Psoas muscle (tissue), 8 donors: ENCODE results near the gene ABR. TPM values are rescaled to one million over a fixed set of nuclear protein-coding genes. Genes with fewer than 3 reads are reported as not detected.

Experiments
- ATAC-seq, 4 donors: fragments of 200-7000 bp; cut with Tn5 transposase; one replicate each; pipeline ENCODE4 v1.9.1; 2020; ENCODE audit warnings: moderate library complexity in 3 of 4, mild to moderate bottlenecking in 2 of 4
- DNase-seq, 2 donors: peaks; one replicate each; pipeline ENCODE4 v3.0.0-alpha.2; 2020
- H3K27ac ChIP-seq: fragments of 200-600 bp; one replicate; pipeline ENCODE4 v1.8.0; 2022
- H3K27me3 ChIP-seq, 3 donors: fragments of 200-600 bp in 1 of 3; one replicate each; pipeline versions ENCODE4 v1.6.1 to v1.8.0; 2013 to 2022; ENCODE audit warnings: low read length in 2 of 3, mild to moderate bottlenecking in 2 of 3, moderate library complexity in 1 of 3; ENCODE audit not compliant: insufficient read depth in 3 of 3
- H3K36me3 ChIP-seq, 2 donors: fragments of 200-600 bp in 1 of 2; one replicate each; pipeline versions ENCODE4 v1.6.1 to v1.8.0; 2013 to 2022; ENCODE audit warnings: low read depth in 1 of 2, mild to moderate bottlenecking in 1 of 2, moderate library complexity in 1 of 2; ENCODE audit not compliant: insufficient read depth in 1 of 2
- H3K4me1 ChIP-seq: fragments of 200-600 bp; one replicate; pipeline ENCODE4 v1.8.0; 2022
- H3K4me3 ChIP-seq: fragments of 200-600 bp; one replicate; pipeline ENCODE4 v1.8.0; 2022; ENCODE audit warnings: mild to moderate bottlenecking
- H3K9me3 ChIP-seq: fragments of 200-600 bp; one replicate; pipeline ENCODE4 v1.8.0; 2022
- WGBS, 3 donors: extraction: QIAGEN DNeasy Blood & Tissue Kit; methylation state at CpG; one replicate each; pipeline versions ENCODE4 v1.1.6 to v1.1.7; 2013; 5-methylcytosine and 5-hydroxymethylcytosine counted together
- intact Hi-C, 2 donors: fragments of 100-400 bp; cut with DNase I; formaldehyde crosslinking; loops; one replicate each; pipeline versions ENCODE4 v1.11.0 to v1.14.2; 2022
- polyA plus RNA-seq, 3 donors: library from polyadenylated mRNA; stranded (reverse); fragments of 200-250 nt; gene quantifications; one replicate each; pipeline ENCODE4 v1.2.3, GENCODE V29; 2013
- total RNA-seq, 4 donors: library from RNA; stranded (reverse); fragmentation: NEBNext Ultra II Directional in 2 of 4; extraction: Animal tissue kit (Norgen Biotek cat#: 25700) in 2 of 4; gene quantifications; one replicate each; pipeline versions ENCODE4 v1.2.1 to v1.2.4, GENCODE V29; 2021 to 2023
- TF ChIP-seq, protein P1 (sequence below): fragments of 200-600 bp; IDR thresholded peaks from one replicate; pipeline ENCODE4 v1.8.0; 2022; ENCODE audit warnings: antibody characterized with exemption
- donor health status: healthy with polysubstance abuse.
- donor health status: DM: no; HTN: no; CAD: no; lungs with moderate emphysema.
- donor health status: Bipolar disorder and iron deficiency.
- donor health status: healthy.
- donor health status: DM: yes; HTN: yes; CAD: no.
- donor health status: DM: no; HTN: no; CAD: no.
- donor health status: DM: no; HTN: no; CAD: no.
- donor health status: DM: yes; HTN: yes; CAD: no.

ABR gene
- total and polyA plus RNA-seq, 7 donors = 5.8 to 25.4 (median 9.8) TPM

GRCh38 chr17:1179112-1179817, 516 bp downstream of the ABR start:
- intact Hi-C loops = no loop called here
- no peaks in the 10 kb centered on the region for H3K4me1 ChIP-seq
- H3K4me3 ChIP-seq = peak overlapping the region; percentile 69
- no peak overlapping the region for H3K27ac ChIP-seq
- DNase-seq = no peak
- no peaks in the 10 kb centered on the region for H3K36me3 ChIP-seq
- WGBS, 3 donors = 0 to 1% (median 0%) methylated on average over 39 to 69 of the region's 69 CpGs
- no peaks in the 10 kb centered on the region for H3K9me3 ChIP-seq
- TF ChIP-seq, protein P1, sequence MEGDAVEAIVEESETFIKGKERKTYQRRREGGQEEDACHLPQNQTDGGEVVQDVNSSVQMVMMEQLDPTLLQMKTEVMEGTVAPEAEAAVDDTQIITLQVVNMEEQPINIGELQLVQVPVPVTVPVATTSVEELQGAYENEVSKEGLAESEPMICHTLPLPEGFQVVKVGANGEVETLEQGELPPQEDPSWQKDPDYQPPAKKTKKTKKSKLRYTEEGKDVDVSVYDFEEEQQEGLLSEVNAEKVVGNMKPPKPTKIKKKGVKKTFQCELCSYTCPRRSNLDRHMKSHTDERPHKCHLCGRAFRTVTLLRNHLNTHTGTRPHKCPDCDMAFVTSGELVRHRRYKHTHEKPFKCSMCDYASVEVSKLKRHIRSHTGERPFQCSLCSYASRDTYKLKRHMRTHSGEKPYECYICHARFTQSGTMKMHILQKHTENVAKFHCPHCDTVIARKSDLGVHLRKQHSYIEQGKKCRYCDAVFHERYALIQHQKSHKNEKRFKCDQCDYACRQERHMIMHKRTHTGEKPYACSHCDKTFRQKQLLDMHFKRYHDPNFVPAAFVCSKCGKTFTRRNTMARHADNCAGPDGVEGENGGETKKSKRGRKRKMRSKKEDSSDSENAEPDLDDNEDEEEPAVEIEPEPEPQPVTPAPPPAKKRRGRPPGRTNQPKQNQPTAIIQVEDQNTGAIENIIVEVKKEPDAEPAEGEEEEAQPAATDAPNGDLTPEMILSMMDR = no peak
- peak; percentile 39 to 63 (median 53) for ATAC-seq
- H3K27me3 ChIP-seq = peaks cover 0 to 48% (median 3%) of the 10 kb centered on the region in 3 donors

DNA sequence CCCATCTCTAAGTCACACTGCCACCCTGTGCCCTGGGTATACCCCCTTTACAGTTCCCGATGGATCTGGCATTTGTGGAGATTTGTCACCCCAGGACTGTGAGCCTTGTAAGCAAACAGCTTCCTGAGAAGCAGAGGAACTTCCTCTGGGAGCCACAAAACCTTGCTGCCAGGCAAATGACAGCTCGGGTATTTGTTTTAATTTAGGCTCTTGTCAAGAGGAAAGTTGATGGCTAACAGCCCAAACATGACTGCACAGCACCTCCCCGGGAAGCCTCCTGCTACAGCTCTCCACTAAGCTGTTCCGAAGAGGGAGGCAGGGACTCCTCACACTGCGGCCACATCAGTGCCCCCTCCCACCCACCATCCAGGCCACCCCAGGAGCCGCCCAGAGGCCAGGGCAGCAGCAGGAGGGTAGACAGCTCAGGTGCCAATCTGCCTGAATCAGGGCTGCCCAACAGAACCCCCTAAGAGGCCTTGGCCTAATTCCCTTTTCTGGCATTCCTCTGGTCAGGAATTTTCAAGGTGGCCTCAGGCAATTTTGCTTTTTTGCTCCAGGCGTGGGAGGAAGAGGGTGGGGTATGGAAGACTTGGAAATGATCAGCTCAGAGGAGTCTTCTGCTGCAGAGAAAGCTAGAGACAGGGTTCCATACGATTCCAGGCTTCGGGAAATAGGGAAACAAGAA, 2.6 kb downstream of the ABR start:
- intact Hi-C loops = no loop called here
- no peak overlapping the region for H3K4me3 ChIP-seq
- TF ChIP-seq, protein P1 = no peak
- DNase-seq = no peak
- no peaks in the 10 kb centered on the region for H3K36me3 ChIP-seq
- ATAC-seq = no peak
- peaks cover 0 to 60% (median 7%) of the 10 kb centered on the region in 3 donors for H3K27me3 ChIP-seq
- 33 to 51% (median 35%) methylated on average over 9 of the region's 9 CpGs for WGBS, 3 donors
- no peaks in the 10 kb centered on the region for H3K9me3 ChIP-seq
- no peaks in the 10 kb centered on the region for H3K4me1 ChIP-seq
- no peak overlapping the region for H3K27ac ChIP-seq

DNA sequence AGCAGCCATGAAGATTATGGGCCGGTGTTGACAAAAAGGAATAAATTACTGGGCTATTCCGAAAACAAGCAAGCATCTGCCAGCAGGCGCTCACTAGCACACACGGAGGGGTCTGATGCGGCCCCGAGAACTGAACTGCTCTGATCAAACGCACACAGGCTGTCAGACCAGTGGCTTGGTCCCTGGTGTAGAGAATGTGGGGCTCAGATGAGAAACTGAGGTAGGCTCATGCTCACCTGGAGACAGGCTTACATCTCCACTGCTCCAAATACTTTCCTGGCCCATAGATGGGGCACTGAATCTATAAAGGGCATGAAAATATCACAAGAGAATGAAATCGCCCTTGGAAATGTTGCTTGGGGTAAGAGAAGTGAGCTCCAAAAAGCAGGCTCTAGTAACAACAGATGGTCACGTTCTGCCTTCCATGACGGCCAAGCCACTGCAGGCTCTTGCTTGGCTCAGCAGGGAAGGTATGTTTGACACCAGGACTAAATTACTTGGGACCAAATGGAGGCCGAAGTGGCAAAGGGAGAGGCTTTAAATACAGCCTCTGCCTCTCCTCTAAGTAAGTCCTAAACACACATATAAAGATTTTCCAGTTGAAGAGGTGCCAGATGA, 5.4 kb downstream of the ABR start:
- Histone ChIP-seq H3K4me1 (no peaks in the 10 kb centered on the region), H3K27me3 (peaks cover 0 to 53% (median 8%) of the 10 kb centered on the region in 3 donors), H3K4me3 (no peak overlapping the region), H3K27ac (peak overlapping the region; percentile 41), H3K9me3 (no peaks in the 10 kb centered on the region), H3K36me3 (no peaks in the 10 kb centered on the region)
- WGBS, 3 donors = 49 to 65% (median 64%) methylated on average over 11 of the region's 11 CpGs
- ATAC-seq (no peak), DNase-seq (no peak)
- intact Hi-C loops = no loop called here
- TF ChIP-seq, protein P1 = no peak

GRCh38 chr17:1173432-1174262, 6.1 kb downstream of the ABR start:
- DNase-seq (no peak), ATAC-seq (peak in 1 of 4 donors; percentile 39)
- H3K4me1 ChIP-seq = no peaks in the 10 kb centered on the region
- H3K27me3 ChIP-seq = peaks cover 0 to 46% (median 8%) of the 10 kb centered on the region in 3 donors
- H3K36me3 ChIP-seq = no peaks in the 10 kb centered on the region
- peak overlapping the region; percentile 41 for H3K27ac ChIP-seq
- 27 to 38% (median 35%) methylated on average over 28 of the region's 28 CpGs for WGBS, 3 donors
- intact Hi-C loops = no loop called here
- peak overlapping the region; percentile 28 for H3K4me3 ChIP-seq
- TF ChIP-seq, protein P1 = no peak
- no peaks in the 10 kb centered on the region for H3K9me3 ChIP-seq
